CD4-positive, alpha-beta T cell (primary cell): Measurements from ENCODE around the gene FAM135A. TPM values are rescaled to one million over a fixed set of nuclear protein-coding genes. Genes with fewer than 3 reads are reported as not detected.

Experiments used
- ATAC-seq: fragments of 200-7000 bp; cut with Tn5 transposase; one replicate; pipeline ENCODE4 v1.10.0; 2022; ENCODE audit warnings: mild to moderate bottlenecking; ENCODE audit not compliant: poor library complexity
- CTCF ChIA-PET: fragments of 350-600 bp; sonication (Branson Sonifier 250); formaldehyde crosslinking; loops from one replicate; lab custom pipeline; 2021; ENCODE audit warnings: antibody characterized with exemption, inconsistent platforms; lab: Charles Lee
- POLR2A ChIA-PET: fragments of 350-600 bp; sonication (Branson Sonifier 250); formaldehyde crosslinking; loops from one replicate; lab custom pipeline; 2021; ENCODE audit warnings: antibody characterized with exemption, inconsistent platforms; lab: Charles Lee
- DNase-seq, 14 experiments: peaks; one replicate each; pipeline ENCODE4 v3.0.0-alpha.2; 2013 to 2020; ENCODE audit warnings: mixed read lengths in 2 of 14
- H3K27ac ChIP-seq, 2 donors: one replicate each; pipeline versions ENCODE4 v1.5.1 to v1.7.0; 2013; ENCODE audit warnings: low read length in 2 of 2, low read depth in 1 of 2, mild to moderate bottlenecking in 1 of 2
- H3K27me3 ChIP-seq, 2 experiments: 1 replicate in 1 of 2; 2 replicates in 1 of 2; pipeline versions ENCODE4 v1.6.1 to v1.7.0; 2013; ENCODE audit warnings: low read length in 2 of 2, control low read depth in 1 of 2, mild to moderate bottlenecking in 1 of 2, moderate library complexity in 1 of 2; ENCODE audit not compliant: insufficient read depth in 2 of 2, control insufficient read depth in 1 of 2
- H3K36me3 ChIP-seq: one replicate; pipeline ENCODE4 v1.6.1; 2013; ENCODE audit warnings: low read length, control low read depth; ENCODE audit not compliant: insufficient read depth
- H3K4me1 ChIP-seq: one replicate; pipeline ENCODE4 v1.6.1; 2013; ENCODE audit warnings: low read length, control low read depth; ENCODE audit not compliant: insufficient read depth
- H3K4me3 ChIP-seq: one replicate; pipeline ENCODE4 v1.5.1; 2013; ENCODE audit warnings: mild to moderate bottlenecking, low read length, moderate library complexity
- H3K9me3 ChIP-seq, 2 experiments: 1 replicate in 1 of 2; 2 replicates in 1 of 2; pipeline versions ENCODE4 v1.6.1 to v1.7.0; 2013; ENCODE audit warnings: low read length in 2 of 2, mild to moderate bottlenecking in 2 of 2, control low read depth in 1 of 2, moderate library complexity in 1 of 2; ENCODE audit not compliant: control insufficient read depth in 1 of 2, insufficient read depth in 1 of 2
- H3K27ac Mint-ChIP-seq: one replicate; pipeline ENCODE4 v1.8.0; 2020; ENCODE audit warnings: mixed read lengths
- H3K27me3 Mint-ChIP-seq: one replicate; pipeline ENCODE4 v1.8.0; 2021; ENCODE audit warnings: mixed read lengths
- H3K36me3 Mint-ChIP-seq: one replicate; pipeline ENCODE4 v1.8.0; 2021; ENCODE audit warnings: low read depth, mixed read lengths
- H3K4me1 Mint-ChIP-seq: one replicate; pipeline ENCODE4 v1.8.0; 2021; ENCODE audit warnings: low read depth, mixed read lengths
- H3K4me3 Mint-ChIP-seq: one replicate; pipeline ENCODE4 v1.8.0; 2020; ENCODE audit warnings: mild to moderate bottlenecking, mixed read lengths
- H3K9me3 Mint-ChIP-seq: one replicate; pipeline ENCODE4 v1.8.0; 2020; ENCODE audit warnings: mixed read lengths
- intact Hi-C, 2 experiments: fragments of 100-400 bp; cut with DNase I in 1 of 2; cut with micrococcal nuclease in 1 of 2; formaldehyde crosslinking; loops; one replicate each; pipeline versions ENCODE4 v1.15.1 to v1.9.0; 2023 to 2025; cut with DNase I, micrococcal nuclease
- total RNA-seq, 174 experiments: library from RNA in 2 of 174; stranded (reverse) in 2 of 174; gene quantifications; one replicate each; pipeline ENCODE4 v1.2.3 and lab custom pipeline; 2021 to 2026
- TF ChIP-seq, protein P1 (sequence below): fragments of 200-600 bp; IDR thresholded peaks from one replicate; pipeline ENCODE4 v1.8.0; 2022; ENCODE audit warnings: antibody characterized with exemption, mild to moderate bottlenecking

FAM135A gene
- total RNA-seq, 2 experiments from 2014 or later, result 5.6 to 6.6 TPM

DNA sequence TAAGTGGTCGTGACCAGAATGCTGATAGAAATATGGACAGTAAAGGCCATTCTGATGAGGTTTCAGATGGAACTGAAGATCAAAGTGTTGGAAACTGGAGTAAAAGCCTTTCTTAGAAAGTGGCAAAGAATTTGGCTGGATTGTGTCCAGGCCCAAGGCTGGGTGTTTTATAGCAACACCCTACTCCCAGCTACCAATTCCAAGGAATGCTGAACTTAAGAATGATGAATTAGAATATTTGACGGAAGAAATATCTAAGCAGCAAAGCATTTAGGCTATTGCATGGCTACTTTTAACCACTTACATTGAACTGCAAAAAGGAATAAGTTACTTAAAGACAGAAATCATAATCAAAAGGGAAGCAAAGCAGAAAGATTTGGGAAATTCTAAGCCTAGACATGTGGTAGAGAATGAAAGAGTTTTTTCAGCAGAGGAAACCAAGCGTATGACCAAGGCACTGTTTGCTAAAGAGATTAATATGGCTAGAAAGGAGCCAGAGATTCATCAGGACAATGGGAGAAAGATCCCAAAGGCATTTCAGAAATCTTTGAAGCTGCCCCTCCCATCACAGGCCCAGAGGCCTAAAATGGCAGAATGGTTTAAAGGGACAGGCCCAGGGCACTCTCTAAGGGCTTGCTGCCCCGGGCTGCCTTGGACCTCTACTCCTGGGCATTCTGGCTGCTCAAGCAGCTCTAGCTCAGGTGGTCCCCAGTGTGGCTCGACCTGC is 179.2 kb downstream of the FAM135A start:
- H3K27me3 Mint-ChIP-seq, result no peaks in the 10 kb centered on the region
- H3K27me3 ChIP-seq, result no peaks in the 10 kb centered on the region
- ChIA-PET CTCF (no interaction called here), POLR2A (no interaction called here)
- H3K4me1 ChIP-seq, result no peaks in the 10 kb centered on the region
- DNase-seq (no peak), ATAC-seq (no peak)
- no peak overlapping the region for H3K4me3 ChIP-seq
- intact Hi-C loops, result no loop called here
- H3K36me3 ChIP-seq, result peaks cover 2% of the 10 kb centered on the region
- TF ChIP-seq, protein P1, sequence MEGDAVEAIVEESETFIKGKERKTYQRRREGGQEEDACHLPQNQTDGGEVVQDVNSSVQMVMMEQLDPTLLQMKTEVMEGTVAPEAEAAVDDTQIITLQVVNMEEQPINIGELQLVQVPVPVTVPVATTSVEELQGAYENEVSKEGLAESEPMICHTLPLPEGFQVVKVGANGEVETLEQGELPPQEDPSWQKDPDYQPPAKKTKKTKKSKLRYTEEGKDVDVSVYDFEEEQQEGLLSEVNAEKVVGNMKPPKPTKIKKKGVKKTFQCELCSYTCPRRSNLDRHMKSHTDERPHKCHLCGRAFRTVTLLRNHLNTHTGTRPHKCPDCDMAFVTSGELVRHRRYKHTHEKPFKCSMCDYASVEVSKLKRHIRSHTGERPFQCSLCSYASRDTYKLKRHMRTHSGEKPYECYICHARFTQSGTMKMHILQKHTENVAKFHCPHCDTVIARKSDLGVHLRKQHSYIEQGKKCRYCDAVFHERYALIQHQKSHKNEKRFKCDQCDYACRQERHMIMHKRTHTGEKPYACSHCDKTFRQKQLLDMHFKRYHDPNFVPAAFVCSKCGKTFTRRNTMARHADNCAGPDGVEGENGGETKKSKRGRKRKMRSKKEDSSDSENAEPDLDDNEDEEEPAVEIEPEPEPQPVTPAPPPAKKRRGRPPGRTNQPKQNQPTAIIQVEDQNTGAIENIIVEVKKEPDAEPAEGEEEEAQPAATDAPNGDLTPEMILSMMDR, result no peak
- peaks cover 3% of the 10 kb centered on the region for H3K9me3 Mint-ChIP-seq
- H3K27ac ChIP-seq, result no peak overlapping the region
- H3K36me3 Mint-ChIP-seq, result peaks cover 22% of the 10 kb centered on the region
- no peak overlapping the region for H3K4me3 Mint-ChIP-seq
- no peak overlapping the region for H3K27ac Mint-ChIP-seq
- no peaks in the 10 kb centered on the region for H3K9me3 ChIP-seq
- no peaks in the 10 kb centered on the region for H3K4me1 Mint-ChIP-seq

DNA sequence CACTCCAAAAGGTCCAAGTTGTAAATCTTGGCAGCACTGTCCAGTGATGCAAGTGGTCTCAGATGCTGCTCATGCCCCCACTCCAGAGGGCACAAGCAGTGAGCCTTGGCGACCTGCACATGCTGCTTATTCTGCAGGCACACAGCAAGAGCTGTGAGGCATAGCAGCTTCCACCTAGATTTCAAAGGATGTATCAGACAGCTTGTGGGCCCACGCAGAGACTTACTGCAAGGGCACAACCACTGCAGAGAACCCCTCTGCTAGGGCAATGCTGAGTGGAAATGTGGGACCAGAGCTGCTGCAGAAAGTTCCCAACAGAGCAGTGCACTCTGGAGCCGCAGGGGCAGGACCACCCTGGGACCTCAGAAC is 179.8 kb downstream of the FAM135A start:
- H3K27ac Mint-ChIP-seq, result no peak overlapping the region
- H3K9me3 Mint-ChIP-seq, result peaks cover 3% of the 10 kb centered on the region
- no peak overlapping the region for H3K27ac ChIP-seq
- no peak for DNase-seq
- POLR2A ChIA-PET, result no interaction called here
- ATAC-seq, result no peak
- H3K4me3 ChIP-seq, result no peak overlapping the region
- no peaks in the 10 kb centered on the region for H3K27me3 ChIP-seq
- no peaks in the 10 kb centered on the region for H3K4me1 ChIP-seq
- H3K4me1 Mint-ChIP-seq, result no peaks in the 10 kb centered on the region
- intact Hi-C loops, result no loop called here
- CTCF ChIA-PET, result no interaction called here
- no peaks in the 10 kb centered on the region for H3K9me3 ChIP-seq
- no peak overlapping the region for H3K4me3 Mint-ChIP-seq
- TF ChIP-seq, protein P1, result no peak
- H3K36me3 ChIP-seq, result peaks cover 2% of the 10 kb centered on the region
- no peaks in the 10 kb centered on the region for H3K27me3 Mint-ChIP-seq
- H3K36me3 Mint-ChIP-seq, result peaks cover 21% of the 10 kb centered on the region

DNA sequence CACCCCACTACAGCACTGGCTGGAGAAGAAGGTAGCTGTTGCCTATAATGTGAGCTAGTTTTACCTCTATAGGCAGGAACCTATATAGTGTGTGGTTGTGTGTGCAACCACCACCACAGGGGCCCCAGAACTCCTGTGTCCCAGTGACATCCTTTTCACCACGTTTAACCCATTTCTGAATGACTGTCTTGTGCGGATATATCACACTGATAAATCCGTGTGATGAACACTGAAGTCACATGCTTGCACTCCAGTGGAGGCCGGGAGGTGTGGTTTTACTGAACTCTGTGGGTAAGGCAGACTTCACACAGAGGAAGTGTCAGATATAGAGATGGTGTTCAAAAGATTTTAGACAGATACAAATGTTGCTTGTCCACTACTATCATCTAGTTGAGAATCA is 185.9 kb downstream of the FAM135A start:
- no peaks in the 10 kb centered on the region for H3K36me3 ChIP-seq
- peak; percentile 44 for ATAC-seq
- peak in 3 of 14 experiments; percentile 11 to 36 (median 19) for DNase-seq
- ChIA-PET CTCF (interaction anchor here (0.6 kb wide), 1 partner anchor 12 kb away, joined by 3 read pairs; no protein-coding TSS in a partner anchor), POLR2A (no interaction called here)
- Mint-ChIP-seq H3K4me3 (no peak overlapping the region), H3K27me3 (no peaks in the 10 kb centered on the region), H3K27ac (no peak overlapping the region), H3K9me3 (peaks cover 8% of the 10 kb centered on the region), H3K36me3 (peaks cover 6% of the 10 kb centered on the region), H3K4me1 (no peaks in the 10 kb centered on the region)
- no peak overlapping the region for H3K27ac ChIP-seq
- peaks cover 0 to 4% of the 10 kb centered on the region in 2 experiments for H3K9me3 ChIP-seq
- peaks cover 4% of the 10 kb centered on the region for H3K4me1 ChIP-seq
- intact Hi-C loops, result no loop called here
- no peaks in the 10 kb centered on the region for H3K27me3 ChIP-seq
- TF ChIP-seq, protein P1, result no peak
- no peak overlapping the region for H3K4me3 ChIP-seq
